SH-SY5Y (cell line): ENCODE results near the gene POLR2A.
"Not testable (repeated sequence)": the region's sequence is repeated elsewhere in the genome, so short reads cannot be mapped to it uniquely, and the experiment has no call there.

Source experiments
- GATA2 ChIP-seq: IDR thresholded peaks from 2 replicates; pipeline ENCODE4 v1.6.1; 2011; ENCODE audit warnings: mild to moderate bottlenecking, low read depth, low read length
- GATA3 ChIP-seq: IDR thresholded peaks from 2 replicates; pipeline ENCODE4 v1.6.1; 2011; ENCODE audit warnings: low read depth, mild to moderate bottlenecking, low read length, moderate library complexity

POLR2A gene

DNA sequence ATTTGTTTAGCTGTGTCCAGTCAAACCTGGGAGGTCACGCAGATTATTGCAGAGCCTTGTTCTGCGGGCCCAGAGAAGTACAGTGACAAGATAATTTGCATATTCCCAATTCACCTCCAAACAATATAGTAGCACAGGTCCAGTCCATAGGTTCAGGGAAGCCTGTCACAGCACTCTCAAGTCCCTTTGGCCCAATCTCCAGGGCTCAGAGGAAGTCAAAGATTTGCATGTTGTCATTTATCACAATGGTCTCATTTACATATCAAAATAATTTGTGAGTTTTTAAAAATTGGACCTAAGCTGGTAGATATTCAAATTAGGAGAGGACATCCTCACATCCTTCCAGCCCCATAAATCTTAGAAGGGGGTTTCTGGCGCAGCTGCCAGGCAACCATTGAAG lies 16.7 kb upstream of the POLR2A start:
- TF ChIP-seq GATA2 (no peak), GATA3 (no peak)

DNA sequence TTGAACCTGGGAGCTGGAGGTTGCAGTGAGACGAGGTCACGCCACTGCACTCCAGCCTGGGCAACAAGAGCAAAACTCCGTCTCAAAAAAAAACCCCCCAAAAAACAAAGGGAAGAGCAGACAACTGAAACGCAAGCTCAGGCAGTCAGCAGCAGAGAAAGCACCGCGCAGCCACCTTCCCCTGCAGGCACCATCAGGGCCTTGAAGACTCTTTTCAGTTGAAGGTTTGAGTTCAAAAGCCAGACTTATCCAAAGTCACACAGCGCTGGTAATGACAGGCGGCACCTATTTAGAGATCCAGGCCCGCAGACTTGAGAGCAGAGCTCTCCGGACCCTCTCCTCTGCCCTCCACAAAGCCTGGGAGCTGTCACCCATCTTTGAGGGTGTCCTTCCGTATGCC lies 15.9 kb upstream of the POLR2A start:
- no peak for TF ChIP-seq GATA2
- no peak for TF ChIP-seq GATA3

DNA sequence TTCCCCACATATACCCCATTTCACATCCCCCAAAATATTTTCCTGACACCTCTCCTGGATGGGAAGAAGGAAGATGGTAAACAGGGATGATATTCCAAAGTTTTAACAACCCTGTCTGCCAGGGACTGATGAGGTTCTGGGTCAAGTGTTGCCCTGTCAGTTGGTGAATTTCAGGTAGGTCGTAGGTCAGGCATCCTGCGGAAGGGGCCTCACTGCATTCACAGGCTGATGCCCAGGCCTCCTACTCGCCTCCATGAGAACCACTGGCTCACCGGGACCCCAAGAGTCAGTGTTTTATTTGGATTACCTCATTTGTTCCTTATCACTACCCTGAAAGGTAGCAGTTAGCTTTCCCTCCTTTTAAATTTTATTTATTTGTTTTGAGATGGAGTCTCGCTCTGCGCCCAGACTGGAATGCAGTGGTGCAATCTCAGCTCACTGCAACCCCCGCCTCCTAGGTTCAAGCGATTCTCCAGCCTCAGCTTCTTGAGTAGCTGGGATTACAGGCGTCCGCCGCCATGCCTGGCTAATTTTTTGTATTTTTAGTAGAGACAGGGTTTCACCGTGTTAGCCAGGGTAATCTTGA lies 15.3 kb upstream of the POLR2A start:
- TF ChIP-seq GATA2 (no peak), GATA3 (no peak)

DNA sequence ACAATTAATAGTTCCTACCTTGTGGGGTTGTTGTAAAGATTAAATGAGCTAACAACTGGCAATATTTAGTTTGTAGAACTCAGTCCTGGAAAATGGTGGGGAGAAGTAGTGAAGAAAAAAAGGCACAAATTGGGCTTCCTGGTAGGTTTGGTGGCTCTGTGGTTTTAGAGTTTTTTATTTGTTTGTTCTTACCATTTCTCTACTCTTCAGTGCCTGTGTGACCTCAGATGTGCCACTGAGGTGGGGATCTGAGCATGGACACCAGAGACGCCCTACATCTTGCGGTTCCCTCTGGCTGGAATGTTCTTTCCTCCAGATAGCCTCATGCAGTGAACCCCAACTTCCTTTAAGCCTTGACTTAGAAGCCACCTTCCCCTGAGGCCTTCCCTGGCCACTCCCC lies 12.4 kb upstream of the POLR2A start:
- no peak for TF ChIP-seq GATA2
- no peak for TF ChIP-seq GATA3

DNA sequence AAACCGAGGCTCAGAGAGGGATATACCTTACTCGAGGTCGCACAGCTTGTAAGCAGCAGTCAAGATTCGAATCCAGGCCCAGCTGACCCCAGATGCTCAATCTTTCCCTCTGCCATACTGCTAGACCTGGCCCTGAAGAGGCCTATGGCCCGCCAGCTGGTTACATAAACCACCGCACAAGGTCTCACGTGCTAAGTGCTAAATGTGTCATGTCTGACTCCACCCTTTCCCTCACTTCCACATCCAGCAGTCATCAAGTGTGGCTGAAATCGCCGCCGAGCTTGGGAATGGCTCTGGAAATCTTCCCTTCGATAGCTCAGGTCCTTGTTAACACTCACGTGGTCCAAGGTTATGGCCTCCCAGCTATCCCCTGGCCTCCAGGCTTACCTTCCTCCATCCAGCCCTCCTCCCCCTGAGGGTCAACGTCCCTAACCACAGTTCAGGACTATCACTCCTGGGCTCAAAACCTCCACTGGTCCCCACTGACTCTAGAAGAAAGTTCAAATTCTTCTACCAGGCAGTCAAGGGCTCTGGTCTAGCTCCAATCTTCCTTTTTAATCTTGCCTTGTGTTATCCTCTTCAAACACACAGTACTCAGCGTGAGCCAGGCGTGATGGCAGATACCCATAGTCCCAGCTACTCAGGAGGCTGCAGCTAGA lies 8.3 kb upstream of the POLR2A start:
- TF ChIP-seq GATA3 = no peak

DNA sequence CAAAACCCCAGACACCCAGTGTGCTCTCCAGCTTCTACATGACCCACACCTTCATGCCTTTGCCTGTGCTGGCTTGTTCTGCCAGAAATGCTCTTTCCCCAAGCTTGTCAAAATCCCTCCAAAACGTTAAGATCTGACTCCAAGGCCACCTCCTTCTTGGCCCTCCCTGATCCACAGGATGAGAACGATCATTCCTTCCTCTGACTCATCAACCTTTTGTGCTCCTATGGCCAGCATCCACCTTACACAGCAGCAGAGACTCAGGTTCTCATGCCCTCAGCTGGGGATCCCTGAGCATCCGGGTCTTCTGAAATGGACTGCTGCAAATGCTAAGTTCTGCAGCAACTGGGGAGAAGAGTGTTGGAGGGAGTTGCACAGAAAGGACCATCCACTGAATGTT lies 7.7 kb upstream of the POLR2A start:
- no peak for TF ChIP-seq GATA3
- no peak for TF ChIP-seq GATA2

DNA sequence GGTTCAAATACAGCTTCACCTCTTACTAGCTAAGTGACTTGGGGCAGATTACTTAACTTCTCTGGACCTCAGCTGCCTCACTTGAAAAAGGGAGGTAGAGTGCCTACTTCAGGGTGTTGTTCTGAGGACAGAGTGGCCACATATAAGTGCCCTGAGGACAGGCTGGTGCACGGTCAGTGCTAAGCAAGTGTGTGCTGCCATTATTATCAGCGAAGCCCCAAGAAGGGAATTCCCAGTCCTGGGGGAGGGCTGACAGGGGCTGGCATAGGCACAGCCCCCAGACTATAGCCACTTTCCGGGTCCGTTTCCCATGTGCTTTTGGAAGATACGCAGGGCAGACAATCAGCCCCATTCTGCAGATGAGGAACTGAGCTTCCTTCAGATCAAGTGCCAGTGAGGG lies 7.2 kb upstream of the POLR2A start:
- TF ChIP-seq GATA3 = no peak
- no peak for TF ChIP-seq GATA2

DNA sequence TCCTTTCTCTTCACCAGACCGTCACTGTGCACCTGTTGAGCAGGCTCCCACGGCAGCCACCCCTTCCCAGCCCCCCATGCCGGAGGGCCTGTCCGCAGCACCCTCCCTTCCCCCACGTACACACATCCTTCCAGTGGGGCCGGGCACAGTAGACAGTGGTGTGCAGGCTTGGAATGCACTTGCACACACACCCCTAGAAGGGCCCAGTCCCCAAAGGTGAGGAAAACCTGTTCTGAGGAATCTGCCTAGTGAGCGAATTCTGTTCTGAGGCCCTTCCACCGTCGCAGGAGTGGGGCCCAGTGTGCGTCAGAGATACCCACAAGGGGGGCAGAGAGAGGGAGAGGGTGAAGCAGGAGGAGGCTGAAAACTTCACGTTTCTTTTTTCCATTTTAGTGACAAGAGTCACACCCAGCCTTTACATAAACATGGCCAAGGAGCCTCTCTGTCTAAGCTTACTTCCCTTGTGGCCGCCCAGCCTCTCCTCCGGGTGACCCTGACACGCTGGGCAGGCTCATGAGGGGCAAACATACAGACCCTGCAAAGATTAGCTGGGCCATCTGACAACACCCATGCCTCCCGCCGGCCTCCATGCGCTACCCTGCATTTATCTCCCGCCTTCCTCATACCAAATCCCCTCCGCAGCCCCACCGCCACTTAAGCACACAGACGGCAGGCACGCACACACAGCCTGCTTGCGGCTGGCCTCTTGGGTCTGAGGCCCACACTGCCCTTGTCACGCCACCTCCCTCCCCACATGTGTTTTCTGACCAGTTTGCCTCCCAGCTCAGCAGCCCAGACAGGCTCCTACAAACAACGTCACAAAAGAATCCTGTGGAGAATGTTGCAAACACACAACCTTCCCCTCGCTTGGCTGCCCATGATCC lies 6.5 kb upstream of the POLR2A start:
- no peak for TF ChIP-seq GATA3
- no peak for TF ChIP-seq GATA2

DNA sequence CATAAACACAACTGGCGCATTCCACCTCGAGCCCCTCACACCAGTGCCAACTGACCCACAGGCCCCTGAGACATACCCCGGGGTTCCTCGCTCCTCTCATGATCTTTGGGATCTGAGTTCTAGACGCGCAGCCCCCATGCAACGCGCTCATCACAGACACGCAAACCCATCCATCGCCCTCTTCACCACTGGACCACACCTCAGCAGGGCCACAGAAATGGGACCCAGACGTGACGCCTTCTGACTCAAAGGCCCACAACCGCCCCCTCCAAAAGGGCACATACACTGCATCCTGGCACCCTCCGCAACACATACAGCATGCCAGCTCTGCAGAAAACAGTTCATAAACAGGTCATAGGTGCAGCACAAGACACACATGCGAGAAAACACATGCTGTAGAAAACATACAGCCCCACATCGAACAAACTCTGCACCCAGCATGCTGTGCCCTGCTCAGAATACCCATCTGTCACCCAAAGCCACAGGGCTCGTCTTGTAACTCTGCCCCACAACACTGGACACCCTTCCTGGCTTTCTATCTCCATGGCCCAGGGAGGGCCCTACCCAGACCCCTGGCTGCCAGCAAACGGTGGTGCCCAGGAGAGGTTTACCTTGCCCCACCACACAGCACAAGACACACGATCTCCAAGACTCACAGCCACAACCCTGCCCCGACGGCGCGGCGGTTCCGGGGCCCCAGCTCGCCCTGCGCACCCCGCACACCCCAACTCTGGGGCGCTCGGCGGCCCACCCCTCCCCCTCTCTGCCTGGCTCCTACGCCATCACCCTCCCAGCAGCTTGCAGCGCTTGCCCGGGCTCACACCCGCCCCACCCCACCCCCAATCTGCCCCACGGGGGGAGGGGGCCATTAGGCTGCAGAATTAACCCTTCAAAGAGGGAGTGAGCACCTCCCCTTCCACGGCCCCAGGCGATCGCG lies 5.6 kb upstream of the POLR2A start:
- TF ChIP-seq GATA3 = no peak

DNA sequence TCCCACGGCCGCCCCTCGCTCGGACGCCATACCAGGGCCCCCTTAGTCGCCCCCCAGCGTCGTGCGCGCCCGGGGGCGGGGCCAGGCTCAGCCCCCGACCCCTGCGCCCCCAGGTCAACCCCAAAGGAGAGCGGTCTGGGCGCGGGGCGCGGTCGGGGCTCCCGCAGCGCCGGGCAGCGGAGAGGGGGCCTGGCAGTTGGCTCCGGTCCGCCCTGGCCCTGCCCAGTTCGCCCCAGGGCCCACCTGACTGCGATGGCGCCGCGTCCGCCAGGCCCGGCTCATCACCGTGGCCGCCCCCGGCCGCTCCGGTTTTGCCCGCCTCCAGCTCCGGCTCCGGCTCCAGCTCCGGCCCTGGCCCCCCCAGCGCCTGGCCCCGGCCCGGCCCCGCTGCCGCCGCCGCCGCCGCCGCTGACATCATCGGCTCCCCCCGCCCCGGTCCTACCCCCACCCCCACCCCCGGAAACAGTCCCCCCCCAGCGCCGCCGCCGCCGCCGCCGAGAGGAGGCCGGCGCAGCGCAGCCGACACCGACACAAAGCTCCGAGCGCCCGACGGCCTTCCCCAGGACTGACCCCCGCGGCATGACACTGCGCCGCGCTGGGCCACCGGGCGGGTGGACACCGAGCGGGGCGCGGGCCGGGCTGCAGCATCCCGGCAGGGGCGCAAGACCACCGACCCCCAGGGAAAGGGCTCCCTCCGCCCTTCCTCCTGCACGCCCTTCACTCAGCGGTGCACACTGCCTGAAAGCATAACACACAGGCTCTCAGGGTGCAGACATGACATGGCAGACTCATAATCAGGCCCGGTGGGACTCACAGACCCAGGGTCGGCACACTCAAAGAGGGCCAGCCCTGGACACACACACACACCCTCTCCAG lies 4.7 kb upstream of the POLR2A start, which contains the start of gene ZBTB4:
Gene ZBTB4 (minus strand): TSS at position 419 of the 876 bp plus-strand sequence. CDS start 12,830 bp downstream, outside the sequence.
- TF ChIP-seq GATA3 (no peak), GATA2 (no peak)

DNA sequence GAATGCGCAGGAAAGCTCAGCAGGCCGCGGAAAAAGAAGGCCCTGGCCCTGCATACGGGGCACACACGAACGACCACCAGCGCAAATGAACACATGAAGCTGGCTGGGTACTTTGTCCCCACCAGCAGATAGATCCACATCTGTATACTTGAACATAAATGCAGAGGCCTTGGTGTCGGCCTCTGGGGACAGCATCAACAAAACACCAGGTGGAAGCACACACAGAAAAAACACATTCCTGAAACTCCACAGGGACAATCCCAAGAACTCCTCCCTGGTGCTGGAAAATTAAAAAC lies 4.1 kb upstream of the POLR2A start:
- TF ChIP-seq GATA2 (no peak), GATA3 (no peak)

DNA sequence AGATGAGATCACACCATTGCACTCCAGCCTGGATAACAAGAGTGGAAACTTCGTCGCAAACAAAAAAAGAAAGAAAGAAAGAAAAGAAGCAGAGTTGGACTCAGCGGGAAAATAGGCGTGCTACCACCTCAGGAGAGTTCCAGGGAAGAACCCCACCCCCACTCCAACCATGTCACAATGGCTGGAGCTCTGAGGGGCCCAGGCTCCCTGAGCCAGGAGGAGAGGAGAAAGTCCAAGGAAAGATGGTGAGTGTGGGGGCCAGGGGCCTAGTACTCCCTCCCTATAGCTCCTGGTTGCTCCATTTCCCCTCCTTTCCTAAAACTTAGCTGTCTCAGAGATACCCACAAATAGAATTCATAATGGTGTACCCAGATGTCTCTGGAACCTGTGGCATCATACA lies 2.9 kb upstream of the POLR2A start, which contains the start of gene SLC35G6:
Gene SLC35G6 (plus strand): TSS at position 172 of the 400 bp plus-strand sequence. CDS start 71 bp downstream, at position 243.
- TF ChIP-seq GATA3, GATA2: not testable (repeated sequence)
